ENCODE measurements around the gene GLI2. TPM values are rescaled to one million over a fixed set of nuclear protein-coding genes. Genes with fewer than 3 reads are reported as not detected.

The GLI2 gene
- total RNA-seq (2014; rRNA removed; shearing (Covaris generic)): 4.2 and 45.6 TPM in 2 replicates

- DNase-seq (ENCODE audit: low read depth): peak; percentile 91
Measured at GRCh38 chr2:120735746-120736170, at the start of gene GLI2. Gene GLI2 (plus strand): TSS chr2:120735868. CDS start chr2:120797321, 61,453 bp downstream.

DNA sequence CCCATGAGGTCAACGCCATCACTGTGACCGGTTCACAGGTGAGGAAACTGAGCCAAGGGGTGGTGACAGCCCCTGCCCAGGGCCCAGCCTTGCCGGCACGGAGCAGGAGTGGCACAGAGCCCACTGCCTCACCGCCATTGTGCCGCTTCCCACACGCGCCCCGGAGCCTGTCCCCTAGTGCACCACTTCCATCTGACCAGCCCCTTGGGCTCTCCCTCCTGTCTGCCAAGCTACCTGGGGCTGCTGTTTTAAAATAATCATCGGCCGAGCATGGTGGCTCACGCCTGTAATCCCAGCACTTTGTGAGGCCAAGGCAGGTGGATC lies 49.7 kb upstream of the GLI2 start:
- no peak for DNase-seq (ENCODE audit: low read depth)

- DNase-seq (ENCODE audit: low read depth): no peak
Measured at GRCh38 chr2:120686511-120687168, 49.0 kb upstream of the GLI2 start.

- DNase-seq (ENCODE audit: low read depth): no peak
Measured at GRCh38 chr2:120687210-120687609, 48.5 kb upstream of the GLI2 start.

DNA sequence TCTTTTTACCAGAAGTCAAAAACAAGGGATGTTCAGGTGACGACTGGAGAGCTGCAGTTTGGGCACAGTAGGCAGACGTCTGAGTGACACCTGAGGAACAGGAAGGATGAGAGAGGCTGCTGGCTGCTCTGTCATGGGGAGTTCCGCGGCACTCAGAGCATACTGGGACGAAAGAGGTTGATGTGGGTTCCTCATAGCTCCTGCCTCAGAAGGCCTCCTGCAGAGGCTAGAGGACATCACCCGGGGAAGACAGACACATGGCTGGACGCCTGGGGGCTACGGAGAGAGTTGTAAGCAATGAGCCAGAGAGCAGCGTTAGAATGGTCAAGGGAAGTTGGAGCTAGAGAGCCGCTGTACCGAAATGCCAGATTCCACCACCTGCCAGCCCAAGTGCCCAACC lies 45.1 kb upstream of the GLI2 start:
- no peak for DNase-seq (ENCODE audit: low read depth)

DNA sequence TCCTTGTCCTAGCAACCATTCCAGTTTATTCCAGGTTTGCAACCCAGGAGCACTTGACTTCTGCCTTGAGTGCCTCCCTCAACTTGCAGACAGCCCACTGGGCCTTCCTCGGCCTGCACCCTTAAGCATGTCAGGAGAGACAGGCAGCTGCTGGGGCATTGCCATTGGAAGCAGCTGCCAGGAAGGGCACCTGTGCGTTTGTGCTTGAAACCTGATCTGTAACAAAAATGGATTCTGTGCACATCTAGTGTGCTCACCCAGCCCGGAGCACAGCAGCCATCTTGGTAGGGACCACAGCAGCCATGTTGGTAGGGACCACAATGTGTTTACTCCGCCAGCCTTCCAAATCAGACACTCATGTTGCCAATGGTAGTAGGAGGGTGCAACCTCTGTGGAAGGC lies 44.3 kb upstream of the GLI2 start:
- no peak for DNase-seq (ENCODE audit: low read depth)

DNA sequence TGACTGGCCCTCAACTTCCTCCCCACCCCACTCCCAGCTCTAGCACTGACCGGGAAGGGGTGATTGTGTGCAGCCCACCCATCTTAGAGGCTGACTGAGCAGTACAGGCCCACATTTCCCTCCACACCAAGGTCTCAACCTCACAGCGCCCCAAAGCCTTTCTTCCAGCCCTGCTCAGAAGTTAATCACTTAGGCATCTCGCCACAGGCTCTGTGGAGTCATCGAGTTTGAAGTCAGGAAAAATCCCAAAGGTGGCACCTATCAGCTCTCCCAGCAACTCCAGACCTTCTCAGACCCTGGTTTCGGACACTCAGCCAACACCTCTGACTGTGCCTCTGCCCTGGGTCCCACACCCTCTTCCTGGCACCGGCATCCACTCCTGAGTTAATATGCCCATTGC lies 43.0 kb upstream of the GLI2 start:
- DNase-seq (ENCODE audit: low read depth): no peak

- no peak for DNase-seq (ENCODE audit: low read depth)
Measured at GRCh38 chr2:120693121-120693520, 42.5 kb upstream of the GLI2 start.

DNA sequence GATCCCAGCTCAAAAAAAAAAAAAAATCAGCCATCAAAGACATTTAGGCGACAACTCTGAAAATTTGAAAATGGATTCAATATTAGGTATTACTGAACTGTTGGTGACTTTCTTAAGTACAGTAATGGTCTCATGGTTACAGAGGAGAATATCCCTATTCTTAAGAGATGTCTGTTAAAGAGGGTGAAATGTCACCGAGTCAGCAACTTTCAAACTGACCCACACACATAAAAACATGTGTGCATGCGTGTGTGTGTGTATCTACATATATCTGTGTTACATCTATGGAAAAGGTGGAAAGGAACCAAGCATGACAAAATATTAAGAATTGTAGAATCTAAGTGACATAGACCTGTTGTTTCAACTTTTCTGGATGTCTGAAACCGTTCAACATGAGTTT lies 41.6 kb upstream of the GLI2 start:
- no peak for DNase-seq (ENCODE audit: low read depth)

- no peak for DNase-seq (ENCODE audit: low read depth)
Measured at GRCh38 chr2:120697471-120697870, 38.2 kb upstream of the GLI2 start.

DNA sequence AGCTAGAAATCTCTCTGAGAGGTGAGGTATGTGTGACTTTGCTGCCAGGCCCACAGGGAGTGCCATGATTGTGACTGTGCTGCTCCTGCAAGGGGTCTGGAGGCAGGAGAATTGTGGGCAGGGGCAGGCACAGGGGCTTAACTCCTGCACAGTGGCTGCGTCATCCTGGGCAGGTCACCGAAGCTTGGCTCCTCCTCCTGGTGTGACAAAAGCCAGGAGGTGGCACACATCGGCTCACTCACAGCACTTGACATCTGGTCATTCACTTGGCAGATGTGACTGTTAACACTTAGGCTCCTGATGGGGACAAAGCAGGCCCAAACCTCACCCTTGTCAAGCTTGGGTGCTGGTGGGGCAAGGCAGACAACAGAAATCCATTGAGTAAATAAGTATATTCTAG lies 36.4 kb upstream of the GLI2 start:
- no peak for DNase-seq (ENCODE audit: low read depth)

GRCh38 chr2:120700659-120701058 lies 35.0 kb upstream of the GLI2 start:
- no peak for DNase-seq (ENCODE audit: low read depth)

GRCh38 chr2:120701096-120701495 lies 34.6 kb upstream of the GLI2 start:
- no peak for DNase-seq (ENCODE audit: low read depth)

GRCh38 chr2:120701499-120701898 lies 34.2 kb upstream of the GLI2 start:
- DNase-seq (ENCODE audit: low read depth): no peak

GRCh38 chr2:120702061-120702460 lies 33.6 kb upstream of the GLI2 start:
- no peak for DNase-seq (ENCODE audit: low read depth)

DNA sequence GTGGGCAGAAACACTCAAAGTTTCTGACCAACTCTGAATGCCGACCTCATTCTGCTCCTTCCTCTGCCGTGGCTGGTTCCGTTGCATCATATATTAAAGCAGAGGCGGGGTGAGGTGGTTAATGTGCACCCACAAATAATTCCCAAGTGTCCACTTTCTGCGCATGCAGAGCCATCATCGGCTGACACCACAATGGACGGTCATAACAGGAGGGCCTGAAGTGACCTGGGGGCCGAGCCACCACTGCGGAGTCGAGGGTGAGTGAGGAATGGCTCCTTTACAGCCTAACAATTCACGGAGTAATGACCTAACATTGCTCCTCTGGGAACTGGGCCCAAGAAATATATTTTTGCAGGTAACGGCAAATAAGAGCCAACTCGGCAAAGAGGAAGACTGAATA lies 32.9 kb upstream of the GLI2 start:
- DNase-seq (ENCODE audit: low read depth): no peak

DNA sequence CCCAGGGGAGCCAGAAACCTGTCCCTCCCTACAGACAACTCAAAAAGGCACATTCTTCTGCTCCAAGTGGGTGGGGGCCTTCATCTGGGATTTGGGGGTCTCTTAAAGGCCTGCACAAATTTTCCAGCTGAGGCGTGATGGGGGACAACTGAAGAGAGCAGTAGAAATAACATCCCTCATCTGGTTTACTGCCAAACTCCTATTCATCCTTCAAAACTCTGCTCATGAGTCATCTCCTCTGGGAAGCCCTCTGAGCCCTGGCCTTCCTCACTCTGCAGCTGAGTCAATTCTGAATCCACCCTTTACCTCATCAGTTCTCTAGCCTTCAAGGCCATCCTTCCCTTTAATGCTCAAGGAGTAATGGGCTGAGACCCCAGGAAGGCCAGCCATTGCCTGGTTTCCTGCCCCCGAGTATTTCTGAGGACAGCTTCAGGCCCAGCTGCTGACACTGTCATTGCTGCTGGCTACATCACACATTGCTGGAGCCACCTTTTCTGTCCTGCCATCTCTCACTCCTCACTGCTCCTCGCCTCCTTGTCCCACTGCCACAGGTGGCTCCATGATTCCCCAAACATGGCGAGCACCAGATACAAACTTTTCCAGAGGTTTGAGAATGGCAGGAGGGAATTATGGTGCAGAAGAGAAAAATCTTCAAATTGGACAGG lies 32.2 kb upstream of the GLI2 start:
- peak; percentile 92 for DNase-seq (ENCODE audit: low read depth)

DNA sequence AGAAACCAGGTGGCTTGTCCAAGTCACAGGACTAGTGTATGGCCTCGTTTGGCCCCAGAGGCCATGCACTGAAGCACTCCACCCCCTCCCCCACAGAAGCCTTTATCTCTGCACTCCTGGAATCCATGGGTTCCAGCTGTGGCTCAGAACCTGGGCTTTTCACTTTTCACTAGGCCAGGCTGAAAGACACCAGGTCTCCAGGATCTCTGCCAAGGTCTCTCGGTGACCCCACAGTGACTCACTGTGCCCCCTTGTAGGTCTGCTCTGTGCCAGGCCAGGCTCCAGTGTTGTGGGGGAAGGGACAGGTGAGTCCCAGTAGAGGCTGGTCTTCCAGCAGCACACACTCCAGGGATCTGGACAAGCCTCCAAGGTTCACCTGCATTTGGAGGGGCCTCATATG lies 31.0 kb upstream of the GLI2 start:
- no peak for DNase-seq (ENCODE audit: low read depth)

DNA sequence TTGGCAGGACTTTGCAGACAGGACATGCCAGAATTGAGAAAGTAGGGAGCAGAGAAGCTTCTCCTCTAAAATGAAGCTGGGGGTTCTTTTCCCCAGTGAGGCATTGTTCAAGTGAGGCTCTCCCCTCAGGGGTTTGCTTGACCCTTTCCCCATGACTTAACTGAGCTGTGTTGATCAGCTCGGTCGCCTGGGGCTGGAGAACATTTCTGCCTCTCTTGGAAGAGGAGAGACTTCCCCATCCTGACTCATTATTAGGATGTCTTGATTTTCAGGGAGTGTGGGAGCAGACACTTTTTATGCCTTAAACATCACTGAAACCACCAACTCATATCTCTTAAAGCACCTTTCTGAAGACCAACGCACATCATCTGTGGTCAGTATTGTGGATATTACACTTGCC lies 27.9 kb upstream of the GLI2 start:
- no peak for DNase-seq (ENCODE audit: low read depth)

DNA sequence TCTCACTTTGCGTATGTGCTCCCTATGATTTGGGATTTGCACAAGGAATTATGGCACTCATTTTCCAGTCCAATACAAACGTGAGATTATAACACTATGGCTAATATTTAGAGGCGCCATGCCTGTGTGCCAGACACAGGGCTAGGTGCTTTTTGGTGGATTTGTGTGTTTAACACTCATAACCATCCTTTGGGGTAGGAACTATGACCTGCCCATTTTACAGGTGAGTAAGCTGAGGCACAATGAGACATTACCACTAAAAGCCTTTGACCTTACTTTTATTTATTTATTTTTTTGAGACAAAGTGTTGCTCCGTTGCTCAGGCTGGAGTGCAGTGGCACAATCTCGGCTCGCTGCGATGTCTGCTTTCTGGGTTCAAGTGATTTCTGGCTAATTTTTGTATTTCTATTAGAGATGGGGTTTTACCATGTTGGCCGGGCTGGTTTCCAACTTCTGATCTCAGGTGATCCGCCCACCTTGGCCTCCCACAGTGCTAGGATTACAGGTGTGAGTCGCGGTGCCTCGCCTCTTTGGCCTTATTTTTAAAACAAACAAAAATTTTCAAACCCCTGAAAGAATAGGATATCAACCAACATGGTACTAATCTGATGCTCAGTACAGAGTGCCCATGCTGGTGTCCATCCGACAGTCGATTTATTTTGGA lies 26.6 kb upstream of the GLI2 start:
- DNase-seq (ENCODE audit: low read depth): no peak

DNA sequence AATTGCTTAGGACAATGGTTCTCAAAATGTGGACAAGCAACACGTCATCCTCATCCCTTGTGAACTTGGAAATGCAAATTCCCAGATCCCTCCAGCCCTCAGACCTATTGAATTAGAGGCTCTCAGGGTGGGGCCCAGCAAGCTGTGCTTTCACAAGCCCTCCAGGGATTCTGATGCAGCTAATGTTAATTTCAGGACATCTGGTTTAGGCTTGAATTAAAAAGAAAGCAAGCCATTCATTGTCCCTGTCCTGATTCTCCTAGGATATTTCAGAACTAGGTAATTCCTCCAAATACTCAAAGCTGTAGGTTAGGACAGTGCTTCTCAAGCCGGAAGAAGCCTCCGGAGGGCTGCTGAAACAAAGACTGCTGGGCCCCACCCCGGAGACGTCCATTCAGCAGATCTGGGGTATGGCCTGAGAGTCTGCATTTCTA lies 26.0 kb upstream of the GLI2 start:
- no peak for DNase-seq (ENCODE audit: low read depth)

GRCh38 chr2:120710256-120710655 lies 25.4 kb upstream of the GLI2 start:
- peak; percentile 64 for DNase-seq (ENCODE audit: low read depth)

GRCh38 chr2:120711694-120712093 lies 24.0 kb upstream of the GLI2 start:
- peak; percentile 60 for DNase-seq (ENCODE audit: low read depth)
